ENCODE measurements around the gene KRT13. TPM values are rescaled to one million over a fixed set of nuclear protein-coding genes. Genes with fewer than 3 reads are reported as not detected.

Gene KRT13
- total RNA-seq, 2 donors from 2014 or later, result not detected

DNA sequence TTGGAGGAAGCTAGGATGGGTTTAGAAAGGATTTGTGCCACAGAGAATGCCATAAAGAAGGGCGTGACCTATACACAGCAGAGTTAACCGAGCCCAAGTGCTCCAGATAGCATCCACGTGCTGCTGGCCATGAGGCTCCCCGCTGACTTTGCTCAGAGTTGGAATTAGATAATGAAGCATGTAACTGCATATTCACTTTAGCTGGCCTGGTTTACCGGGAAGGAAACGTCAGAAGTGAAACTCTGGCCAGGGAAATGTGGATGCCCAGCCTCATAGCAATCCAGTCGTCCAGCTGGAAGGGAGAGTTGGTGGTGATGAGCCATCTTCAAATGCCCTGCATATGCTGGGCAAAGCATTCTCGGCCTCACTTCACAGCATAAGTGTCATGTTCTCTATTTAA is 30.5 kb downstream of the KRT13 start:
- no peak for DNase-seq
- Histone ChIP-seq H3K27me3 (ENCODE audit: control insufficient read depth, insufficient read depth, low read length, poor library complexity, severe bottlenecking) (no peaks in the 10 kb centered on the region), H3K4me1 (ENCODE audit: control insufficient read depth, insufficient read depth, low read length) (no peaks in the 10 kb centered on the region), H3K9ac (ENCODE audit: extremely low read depth, low read length, poor library complexity, severe bottlenecking) (no peak overlapping the region), H3K9me3 (ENCODE audit: control insufficient read depth, low read length) (peaks cover 11% of the 10 kb centered on the region), H3K27ac (ENCODE audit: low read depth, low read length) (no peak overlapping the region), H3K36me3 (ENCODE audit: control insufficient read depth, insufficient read depth, low read length) (no peaks in the 10 kb centered on the region), H3K4me3 (ENCODE audit: low read length) (no peak overlapping the region)
- Mint-ChIP-seq H3K27me3 (ENCODE audit: insufficient read depth) (peaks cover 9% of the 10 kb centered on the region), H3K27ac (no peak overlapping the region), H3K4me3 (no peak overlapping the region), H3K9me3 (peaks cover 6% of the 10 kb centered on the region), H3K36me3 (ENCODE audit: low read depth) (no peaks in the 10 kb centered on the region), H3K4me1 (no peaks in the 10 kb centered on the region)
- 92 to 96% methylated on average over 7 to 8 of the region's 8 CpGs for WGBS, 2 experiments (ENCODE audit: insufficient coverage in 1 of 2, insufficient read length in 1 of 2)
- TF ChIP-seq, protein P1, sequence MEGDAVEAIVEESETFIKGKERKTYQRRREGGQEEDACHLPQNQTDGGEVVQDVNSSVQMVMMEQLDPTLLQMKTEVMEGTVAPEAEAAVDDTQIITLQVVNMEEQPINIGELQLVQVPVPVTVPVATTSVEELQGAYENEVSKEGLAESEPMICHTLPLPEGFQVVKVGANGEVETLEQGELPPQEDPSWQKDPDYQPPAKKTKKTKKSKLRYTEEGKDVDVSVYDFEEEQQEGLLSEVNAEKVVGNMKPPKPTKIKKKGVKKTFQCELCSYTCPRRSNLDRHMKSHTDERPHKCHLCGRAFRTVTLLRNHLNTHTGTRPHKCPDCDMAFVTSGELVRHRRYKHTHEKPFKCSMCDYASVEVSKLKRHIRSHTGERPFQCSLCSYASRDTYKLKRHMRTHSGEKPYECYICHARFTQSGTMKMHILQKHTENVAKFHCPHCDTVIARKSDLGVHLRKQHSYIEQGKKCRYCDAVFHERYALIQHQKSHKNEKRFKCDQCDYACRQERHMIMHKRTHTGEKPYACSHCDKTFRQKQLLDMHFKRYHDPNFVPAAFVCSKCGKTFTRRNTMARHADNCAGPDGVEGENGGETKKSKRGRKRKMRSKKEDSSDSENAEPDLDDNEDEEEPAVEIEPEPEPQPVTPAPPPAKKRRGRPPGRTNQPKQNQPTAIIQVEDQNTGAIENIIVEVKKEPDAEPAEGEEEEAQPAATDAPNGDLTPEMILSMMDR (conservative IDR thresholded peaks at IDR 0.05), result no peak

DNA sequence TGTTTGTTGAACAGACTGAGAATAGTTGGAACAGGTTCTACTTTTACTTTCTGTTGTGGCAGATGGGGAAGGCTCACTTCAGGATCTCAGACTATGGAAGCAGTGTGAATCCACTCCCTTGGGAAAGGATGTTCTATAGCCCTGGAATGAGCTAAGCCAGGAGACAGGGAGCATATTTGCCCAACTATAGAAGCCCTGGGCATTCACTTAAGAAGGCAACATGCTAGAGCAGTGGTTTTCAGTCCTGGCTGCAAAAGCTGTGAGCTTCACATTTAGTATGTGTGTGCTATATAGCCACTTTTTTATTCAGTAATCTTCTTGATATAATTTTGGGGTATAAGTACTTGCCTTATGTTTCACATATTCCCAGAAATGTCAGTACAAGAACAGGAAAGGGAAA is 37.1 kb downstream of the KRT13 start:
- no peak for DNase-seq
- Histone ChIP-seq H3K9ac (ENCODE audit: extremely low read depth, low read length, poor library complexity, severe bottlenecking) (no peak overlapping the region), H3K4me3 (ENCODE audit: low read length) (no peak overlapping the region), H3K27me3 (ENCODE audit: control insufficient read depth, insufficient read depth, low read length, poor library complexity, severe bottlenecking) (no peaks in the 10 kb centered on the region), H3K36me3 (ENCODE audit: control insufficient read depth, insufficient read depth, low read length) (no peaks in the 10 kb centered on the region), H3K27ac (ENCODE audit: low read depth, low read length) (no peak overlapping the region), H3K9me3 (ENCODE audit: control insufficient read depth, low read length) (peaks cover 11% of the 10 kb centered on the region), H3K4me1 (ENCODE audit: control insufficient read depth, insufficient read depth, low read length) (no peaks in the 10 kb centered on the region)
- H3K27me3 Mint-ChIP-seq (ENCODE audit: insufficient read depth), result peaks cover 6% of the 10 kb centered on the region
- peaks cover 9% of the 10 kb centered on the region for H3K9me3 Mint-ChIP-seq
- no peaks in the 10 kb centered on the region for H3K36me3 Mint-ChIP-seq (ENCODE audit: low read depth)
- no peaks in the 10 kb centered on the region for H3K4me1 Mint-ChIP-seq
- no peak overlapping the region for H3K27ac Mint-ChIP-seq
- TF ChIP-seq, protein P1 (conservative IDR thresholded peaks at IDR 0.05), result no peak
- H3K4me3 Mint-ChIP-seq, result no peak overlapping the region

DNA sequence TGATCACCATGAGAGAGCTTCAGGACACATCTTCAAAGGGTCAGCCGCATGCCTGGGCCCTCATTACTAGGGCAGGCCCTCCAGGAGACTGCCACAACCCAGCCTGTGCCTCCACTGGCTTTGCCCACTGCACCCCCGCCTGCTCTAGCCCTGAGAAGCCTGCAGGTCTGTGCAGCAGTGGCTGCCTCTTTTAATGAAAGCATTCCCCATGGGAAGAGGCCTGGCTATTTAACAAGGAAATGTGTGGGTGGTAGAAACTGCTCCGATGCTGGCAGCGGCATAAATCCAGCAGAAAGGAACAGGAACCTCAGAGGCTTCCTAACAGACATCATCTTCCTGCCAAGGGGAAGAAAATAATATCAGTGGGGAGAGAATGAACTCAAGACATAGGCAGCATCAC is 37.9 kb downstream of the KRT13 start:
- H3K36me3 ChIP-seq (ENCODE audit: control insufficient read depth, insufficient read depth, low read length), result no peaks in the 10 kb centered on the region
- H3K4me3 ChIP-seq (ENCODE audit: low read length), result no peak overlapping the region
- Mint-ChIP-seq H3K27me3 (ENCODE audit: insufficient read depth) (peaks cover 3% of the 10 kb centered on the region), H3K4me3 (no peak overlapping the region), H3K27ac (no peak overlapping the region), H3K9me3 (peaks cover 6% of the 10 kb centered on the region), H3K4me1 (no peaks in the 10 kb centered on the region), H3K36me3 (ENCODE audit: low read depth) (no peaks in the 10 kb centered on the region)
- H3K4me1 ChIP-seq (ENCODE audit: control insufficient read depth, insufficient read depth, low read length), result no peaks in the 10 kb centered on the region
- TF ChIP-seq, protein P1 (conservative IDR thresholded peaks at IDR 0.05), result no peak
- no peak for DNase-seq
- 88 to 89% methylated on average over 4 of the region's 4 CpGs for WGBS, 2 experiments (ENCODE audit: insufficient coverage in 1 of 2, insufficient read length in 1 of 2)
- no peaks in the 10 kb centered on the region for H3K27me3 ChIP-seq (ENCODE audit: control insufficient read depth, insufficient read depth, low read length, poor library complexity, severe bottlenecking)
- H3K27ac ChIP-seq (ENCODE audit: low read depth, low read length), result no peak overlapping the region
- H3K9ac ChIP-seq (ENCODE audit: extremely low read depth, low read length, poor library complexity, severe bottlenecking), result no peak overlapping the region
- peaks cover 11% of the 10 kb centered on the region for H3K9me3 ChIP-seq (ENCODE audit: control insufficient read depth, low read length)
